Subcutaneous adipose tissue (tissue), 4 donors: ENCODE measurements around the gene STK32B. TPM values are rescaled to one million over a fixed set of nuclear protein-coding genes. Genes with fewer than 3 reads are reported as not detected.

ENCODE experiments used
- total RNA-seq, 4 donors: library from RNA; depleted of rRNA; stranded (reverse); fragments of >200 nt; gene quantifications; one replicate each; pipeline ENCODE4 v1.1.0, GENCODE V29; 2016
- TF ChIP-seq, protein P1 (sequence below): fragments of 450-650 bp; IDR thresholded peaks from one replicate; pipeline ENCODE4 v1.5.1; 2016; ENCODE audit warnings: low read depth, mild to moderate bottlenecking, control low read depth, antibody characterized with exemption, moderate library complexity

The STK32B gene
- total RNA-seq, 4 donors from 2014 or later = 1.3 to 3.2 (median 2.3) TPM

DNA sequence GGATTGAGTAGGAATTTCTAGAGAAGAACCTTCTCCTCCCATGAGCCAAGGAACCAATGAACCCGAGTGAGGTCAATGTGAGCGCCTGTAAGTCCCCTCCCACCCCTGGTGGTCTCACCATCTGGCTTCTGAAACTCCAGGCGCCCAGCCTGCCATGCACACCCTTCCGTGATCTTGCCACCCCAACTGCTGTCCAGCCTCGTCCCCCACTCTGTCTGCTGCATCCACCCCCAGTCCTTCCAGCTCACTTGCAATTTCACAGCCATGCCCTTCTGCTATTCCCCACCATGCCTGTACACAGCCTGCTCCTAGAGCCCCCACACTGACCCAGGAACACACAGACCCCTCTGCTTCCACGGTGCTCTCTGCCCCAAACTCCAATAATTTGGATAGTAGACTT is 323.7 kb downstream of the STK32B start:
- TF ChIP-seq, protein P1, sequence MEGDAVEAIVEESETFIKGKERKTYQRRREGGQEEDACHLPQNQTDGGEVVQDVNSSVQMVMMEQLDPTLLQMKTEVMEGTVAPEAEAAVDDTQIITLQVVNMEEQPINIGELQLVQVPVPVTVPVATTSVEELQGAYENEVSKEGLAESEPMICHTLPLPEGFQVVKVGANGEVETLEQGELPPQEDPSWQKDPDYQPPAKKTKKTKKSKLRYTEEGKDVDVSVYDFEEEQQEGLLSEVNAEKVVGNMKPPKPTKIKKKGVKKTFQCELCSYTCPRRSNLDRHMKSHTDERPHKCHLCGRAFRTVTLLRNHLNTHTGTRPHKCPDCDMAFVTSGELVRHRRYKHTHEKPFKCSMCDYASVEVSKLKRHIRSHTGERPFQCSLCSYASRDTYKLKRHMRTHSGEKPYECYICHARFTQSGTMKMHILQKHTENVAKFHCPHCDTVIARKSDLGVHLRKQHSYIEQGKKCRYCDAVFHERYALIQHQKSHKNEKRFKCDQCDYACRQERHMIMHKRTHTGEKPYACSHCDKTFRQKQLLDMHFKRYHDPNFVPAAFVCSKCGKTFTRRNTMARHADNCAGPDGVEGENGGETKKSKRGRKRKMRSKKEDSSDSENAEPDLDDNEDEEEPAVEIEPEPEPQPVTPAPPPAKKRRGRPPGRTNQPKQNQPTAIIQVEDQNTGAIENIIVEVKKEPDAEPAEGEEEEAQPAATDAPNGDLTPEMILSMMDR = no peak

DNA sequence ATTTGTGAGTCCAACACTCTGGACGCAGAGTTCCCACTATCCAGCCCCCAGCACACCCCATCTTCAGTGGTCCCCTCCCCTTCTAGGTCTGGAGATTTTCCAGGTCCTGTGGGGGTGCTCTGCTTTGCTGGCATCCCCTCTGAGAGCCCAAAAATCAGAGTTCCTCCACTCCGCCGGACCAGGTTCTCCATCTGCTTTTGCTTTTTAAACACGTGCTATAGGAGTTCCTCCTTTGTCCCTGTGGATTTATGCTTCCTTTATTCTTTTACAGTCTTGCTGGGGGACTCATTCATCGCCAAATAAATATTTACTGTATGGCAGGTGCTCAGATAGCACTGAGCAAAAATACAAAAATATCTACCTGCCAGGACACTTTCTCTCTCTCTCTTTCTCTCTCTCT is 324.7 kb downstream of the STK32B start:
- TF ChIP-seq, protein P1 = no peak

DNA sequence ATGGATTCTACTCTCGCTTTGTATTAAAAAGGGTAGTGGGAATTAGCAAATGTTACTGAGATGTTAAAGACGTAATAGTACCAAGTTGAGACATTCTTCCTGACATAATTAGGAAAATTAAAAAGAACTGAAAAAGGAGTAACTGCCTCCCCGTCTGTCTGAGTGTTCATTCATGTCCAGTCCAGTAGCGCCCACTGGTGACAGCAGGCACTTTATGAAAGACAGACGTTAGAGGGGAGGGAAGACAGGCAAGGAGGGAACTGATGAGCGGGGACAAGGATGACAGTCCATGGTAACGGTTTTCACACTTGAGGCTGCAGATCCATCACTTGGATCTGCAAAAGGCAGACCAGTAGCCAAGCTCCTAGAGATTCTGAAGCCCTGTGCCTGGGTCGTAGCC is 326.7 kb downstream of the STK32B start:
- TF ChIP-seq, protein P1 = no peak

DNA sequence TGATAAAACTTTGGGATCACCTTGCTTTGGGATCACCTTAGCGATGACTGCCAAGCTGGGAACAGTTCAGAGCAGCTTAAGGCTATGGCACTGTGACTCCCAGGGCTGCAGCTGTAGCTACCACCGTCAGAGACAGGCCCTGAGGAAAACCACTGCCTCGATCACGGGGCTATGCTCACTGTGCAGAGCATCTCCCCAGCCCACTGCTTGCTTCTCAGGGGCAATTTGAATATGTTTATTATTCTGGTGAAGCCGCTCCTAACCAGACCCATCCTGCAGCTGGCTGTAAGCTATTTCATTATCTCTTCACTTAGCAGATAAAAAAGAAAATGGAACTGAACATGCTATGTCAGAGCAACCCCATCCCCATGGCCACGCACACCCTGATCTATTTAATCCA is 328.6 kb downstream of the STK32B start:
- TF ChIP-seq, protein P1 = no peak

DNA sequence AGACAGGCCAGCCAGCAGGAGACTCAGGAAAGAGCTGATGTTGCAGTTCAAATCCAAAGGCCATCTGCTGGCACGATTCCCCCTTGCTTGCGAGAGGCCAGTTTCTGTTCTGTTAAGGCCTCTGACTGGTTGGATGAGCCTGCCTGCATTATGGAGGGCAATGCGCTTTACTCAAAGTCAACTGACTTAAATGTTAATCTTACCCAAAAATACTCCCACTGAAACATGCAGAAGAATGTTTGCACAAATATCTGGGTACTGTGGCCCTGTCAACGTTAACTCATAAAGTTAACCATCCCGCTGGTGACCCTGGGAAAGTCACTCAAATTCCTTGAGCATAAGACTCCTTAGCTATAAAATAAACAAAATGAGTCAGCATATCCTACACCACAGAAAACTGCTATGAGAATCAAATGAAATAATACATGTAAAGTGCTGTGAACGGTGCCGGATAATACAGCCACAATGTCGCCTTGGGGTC is 330.7 kb downstream of the STK32B start:
- TF ChIP-seq, protein P1 = no peak

DNA sequence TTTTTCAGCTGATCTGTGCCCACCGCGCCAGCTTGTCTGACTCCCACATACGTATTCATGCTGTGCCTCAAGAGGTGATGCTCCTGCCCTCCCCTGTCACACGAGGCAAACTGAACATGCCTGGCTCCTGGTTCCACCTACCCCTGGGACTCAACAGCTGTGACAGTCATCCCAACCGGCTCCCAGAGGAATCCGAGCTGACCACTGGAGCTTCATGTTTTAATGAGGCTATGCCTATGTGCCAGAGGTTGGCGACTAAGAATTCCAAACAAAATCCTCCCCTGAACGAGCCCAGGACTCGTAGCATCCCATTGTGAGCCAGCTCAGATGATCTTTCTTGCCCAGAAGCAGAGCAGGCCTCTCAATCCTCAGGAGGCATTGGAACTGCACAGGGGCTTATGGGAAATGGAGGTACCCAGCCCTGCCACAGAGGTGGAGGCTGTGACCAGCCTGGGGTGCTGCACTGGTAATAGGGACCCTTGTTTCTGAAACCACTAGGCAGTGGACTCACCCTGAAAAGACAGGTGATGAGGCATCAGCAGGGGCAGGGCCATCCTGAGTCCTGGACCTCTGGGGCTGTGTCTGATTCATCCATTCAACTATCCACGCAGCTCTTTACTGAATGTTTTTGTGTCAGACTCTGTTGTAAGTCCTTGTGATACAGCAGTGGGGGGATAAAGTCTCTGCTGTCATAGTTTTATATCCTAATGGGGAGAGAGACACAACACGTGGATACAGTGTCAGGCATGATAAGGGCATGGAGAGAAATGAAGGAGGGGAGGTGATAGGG is 332.1 kb downstream of the STK32B start:
- TF ChIP-seq, protein P1 = no peak

DNA sequence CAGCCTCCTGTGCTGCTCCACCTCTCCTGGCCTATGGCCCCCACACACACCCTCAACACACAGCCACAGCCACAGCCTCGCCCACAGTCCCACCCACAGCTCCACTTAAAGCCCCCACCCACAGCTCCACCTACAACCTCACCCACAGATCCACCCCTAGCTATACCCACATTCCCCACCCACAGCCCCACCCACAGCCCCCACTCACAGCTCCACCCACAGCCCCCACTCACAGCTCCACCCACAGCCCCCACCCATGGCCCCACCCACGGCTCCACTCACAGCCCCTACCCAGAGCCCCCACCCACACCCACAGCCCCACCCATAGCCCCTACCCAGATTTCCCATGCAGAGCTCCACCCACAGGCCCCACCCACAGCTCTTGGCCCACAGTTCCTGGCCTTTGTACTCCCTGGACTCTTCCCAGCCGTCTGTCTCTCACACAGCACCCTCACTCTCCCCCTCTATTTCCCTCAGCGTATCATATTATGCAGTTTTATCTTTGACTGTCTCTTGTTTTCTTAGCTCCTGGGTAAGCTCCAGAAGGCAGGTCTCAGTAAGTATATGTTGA is 334.5 kb downstream of the STK32B start:
- TF ChIP-seq, protein P1 = no peak
